Measurements from ENCODE around the gene TMEM132E.

The TMEM132E gene

GRCh38 chr17:34580685-34581445, 1.5 kb downstream of the TMEM132E start:
- 1% methylated on average over 71 of the region's 71 CpGs for WGBS, 2 experiments
- H3K4me1 ChIP-seq (ENCODE audit: control insufficient read depth, insufficient read depth, low read length), result peaks cover 35% of the 10 kb centered on the region
- H3K36me3 ChIP-seq (ENCODE audit: control insufficient read depth, insufficient read depth, low read length), result no peaks in the 10 kb centered on the region
- H3K27me3 ChIP-seq (ENCODE audit: control insufficient read depth, insufficient read depth, low read length, poor library complexity, severe bottlenecking), result peaks cover 95% of the 10 kb centered on the region
- H3K4me3 ChIP-seq (ENCODE audit: insufficient read depth, low read depth, low read length), result peak overlapping the region; percentile 40
- no peaks in the 10 kb centered on the region for H3K9me3 ChIP-seq (ENCODE audit: control insufficient read depth, low read length)
- no peak overlapping the region for H3K27ac ChIP-seq (ENCODE audit: insufficient read depth, low read depth, low read length, poor library complexity, severe bottlenecking)

- peak overlapping the region; percentile 40 for H3K4me3 ChIP-seq (ENCODE audit: insufficient read depth, low read depth, low read length)
- H3K9me3 ChIP-seq (ENCODE audit: control insufficient read depth, low read length), result no peaks in the 10 kb centered on the region
- H3K36me3 ChIP-seq (ENCODE audit: control insufficient read depth, insufficient read depth, low read length), result no peaks in the 10 kb centered on the region
- no peak overlapping the region for H3K27ac ChIP-seq (ENCODE audit: insufficient read depth, low read depth, low read length, poor library complexity, severe bottlenecking)
- peaks cover 98% of the 10 kb centered on the region for H3K27me3 ChIP-seq (ENCODE audit: control insufficient read depth, insufficient read depth, low read length, poor library complexity, severe bottlenecking)
- WGBS, 2 experiments, result 1% methylated on average over 78 of the region's 78 CpGs
- H3K4me1 ChIP-seq (ENCODE audit: control insufficient read depth, insufficient read depth, low read length), result peaks cover 38% of the 10 kb centered on the region
Observed at GRCh38 chr17:34581446-34582184, 2.2 kb downstream of the TMEM132E start.

- peak overlapping the region; percentile 40 for H3K4me3 ChIP-seq (ENCODE audit: insufficient read depth, low read depth, low read length)
- H3K27ac ChIP-seq (ENCODE audit: insufficient read depth, low read depth, low read length, poor library complexity, severe bottlenecking), result no peak overlapping the region
- H3K27me3 ChIP-seq (ENCODE audit: control insufficient read depth, insufficient read depth, low read length, poor library complexity, severe bottlenecking), result peaks cover 98% of the 10 kb centered on the region
- no peaks in the 10 kb centered on the region for H3K9me3 ChIP-seq (ENCODE audit: control insufficient read depth, low read length)
- WGBS, 2 experiments, result 8% methylated on average over 21 to 22 of the region's 22 CpGs
- peaks cover 37% of the 10 kb centered on the region for H3K4me1 ChIP-seq (ENCODE audit: control insufficient read depth, insufficient read depth, low read length)
- no peaks in the 10 kb centered on the region for H3K36me3 ChIP-seq (ENCODE audit: control insufficient read depth, insufficient read depth, low read length)
Observed at GRCh38 chr17:34582185-34582900, 3.0 kb downstream of the TMEM132E start.

GRCh38 chr17:34582901-34583245, 3.5 kb downstream of the TMEM132E start:
- H3K4me3 ChIP-seq (ENCODE audit: insufficient read depth, low read depth, low read length), result no peak overlapping the region
- 27 to 34% methylated on average over 3 of the region's 3 CpGs for WGBS, 2 experiments

GRCh38 chr17:34584805-34585416, 5.5 kb downstream of the TMEM132E start:
- Histone ChIP-seq H3K4me1 (ENCODE audit: control insufficient read depth, insufficient read depth, low read length) (peaks cover 26% of the 10 kb centered on the region), H3K27me3 (ENCODE audit: control insufficient read depth, insufficient read depth, low read length, poor library complexity, severe bottlenecking) (peaks cover 89% of the 10 kb centered on the region), H3K36me3 (ENCODE audit: control insufficient read depth, insufficient read depth, low read length) (no peaks in the 10 kb centered on the region), H3K4me3 (ENCODE audit: insufficient read depth, low read depth, low read length) (no peak overlapping the region), H3K27ac (ENCODE audit: insufficient read depth, low read depth, low read length, poor library complexity, severe bottlenecking) (no peak overlapping the region), H3K9me3 (ENCODE audit: control insufficient read depth, low read length) (no peaks in the 10 kb centered on the region)
- WGBS, 2 experiments, result 59 to 62% methylated on average over 12 of the region's 12 CpGs

More at GRCh38 chr17:34582901-34583245, 3.5 kb downstream of the TMEM132E start:
- no peaks in the 10 kb centered on the region for H3K9me3 ChIP-seq (ENCODE audit: control insufficient read depth, low read length)
- peaks cover 35% of the 10 kb centered on the region for H3K4me1 ChIP-seq (ENCODE audit: control insufficient read depth, insufficient read depth, low read length)
- no peaks in the 10 kb centered on the region for H3K36me3 ChIP-seq (ENCODE audit: control insufficient read depth, insufficient read depth, low read length)
- H3K27me3 ChIP-seq (ENCODE audit: control insufficient read depth, insufficient read depth, low read length, poor library complexity, severe bottlenecking), result peaks cover 98% of the 10 kb centered on the region
- no peak overlapping the region for H3K27ac ChIP-seq (ENCODE audit: insufficient read depth, low read depth, low read length, poor library complexity, severe bottlenecking)

- WGBS, 2 experiments, result 86 to 93% methylated on average over 3 of the region's 3 CpGs
- Histone ChIP-seq H3K4me3 (ENCODE audit: insufficient read depth, low read depth, low read length) (no peak overlapping the region), H3K27me3 (ENCODE audit: control insufficient read depth, insufficient read depth, low read length, poor library complexity, severe bottlenecking) (peaks cover 75% of the 10 kb centered on the region), H3K36me3 (ENCODE audit: control insufficient read depth, insufficient read depth, low read length) (no peaks in the 10 kb centered on the region), H3K9me3 (ENCODE audit: control insufficient read depth, low read length) (no peaks in the 10 kb centered on the region), H3K27ac (ENCODE audit: insufficient read depth, low read depth, low read length, poor library complexity, severe bottlenecking) (no peak overlapping the region), H3K4me1 (ENCODE audit: control insufficient read depth, insufficient read depth, low read length) (peaks cover 13% of the 10 kb centered on the region)
Observed at GRCh38 chr17:34586346-34586846, 7.0 kb downstream of the TMEM132E start.

- WGBS, 2 experiments, result 87 to 93% methylated on average over 6 of the region's 6 CpGs
- Histone ChIP-seq H3K4me1 (ENCODE audit: control insufficient read depth, insufficient read depth, low read length) (peaks cover 8% of the 10 kb centered on the region), H3K27ac (ENCODE audit: insufficient read depth, low read depth, low read length, poor library complexity, severe bottlenecking) (no peak overlapping the region), H3K27me3 (ENCODE audit: control insufficient read depth, insufficient read depth, low read length, poor library complexity, severe bottlenecking) (peaks cover 56% of the 10 kb centered on the region), H3K4me3 (ENCODE audit: insufficient read depth, low read depth, low read length) (no peak overlapping the region), H3K9me3 (ENCODE audit: control insufficient read depth, low read length) (no peaks in the 10 kb centered on the region), H3K36me3 (ENCODE audit: control insufficient read depth, insufficient read depth, low read length) (no peaks in the 10 kb centered on the region)
Observed at GRCh38 chr17:34588266-34588665, 8.9 kb downstream of the TMEM132E start.

- WGBS, 2 experiments, result 84 to 87% methylated on average over 11 of the region's 11 CpGs
Observed at GRCh38 chr17:34589120-34589965, 10.0 kb downstream of the TMEM132E start.

GRCh38 chr17:34592002-34592401, 12.6 kb downstream of the TMEM132E start:
- Histone ChIP-seq H3K36me3 (ENCODE audit: control insufficient read depth, insufficient read depth, low read length) (no peaks in the 10 kb centered on the region), H3K4me3 (ENCODE audit: insufficient read depth, low read depth, low read length) (no peak overlapping the region), H3K27ac (ENCODE audit: insufficient read depth, low read depth, low read length, poor library complexity, severe bottlenecking) (no peak overlapping the region), H3K27me3 (ENCODE audit: control insufficient read depth, insufficient read depth, low read length, poor library complexity, severe bottlenecking) (peaks cover 26% of the 10 kb centered on the region), H3K4me1 (ENCODE audit: control insufficient read depth, insufficient read depth, low read length) (peaks cover 8% of the 10 kb centered on the region), H3K9me3 (ENCODE audit: control insufficient read depth, low read length) (no peaks in the 10 kb centered on the region)
- 37 to 45% methylated on average over 4 of the region's 4 CpGs for whole genome bisulfite sequencing, 2 experiments

More at GRCh38 chr17:34589120-34589965, 10.0 kb downstream of the TMEM132E start:
- H3K27me3 ChIP-seq (ENCODE audit: control insufficient read depth, insufficient read depth, low read length, poor library complexity, severe bottlenecking), result peaks cover 51% of the 10 kb centered on the region
- H3K4me3 ChIP-seq (ENCODE audit: insufficient read depth, low read depth, low read length), result no peak overlapping the region
- no peaks in the 10 kb centered on the region for H3K36me3 ChIP-seq (ENCODE audit: control insufficient read depth, insufficient read depth, low read length)
- H3K9me3 ChIP-seq (ENCODE audit: control insufficient read depth, low read length), result no peaks in the 10 kb centered on the region
- H3K27ac ChIP-seq (ENCODE audit: insufficient read depth, low read depth, low read length, poor library complexity, severe bottlenecking), result no peak overlapping the region
- peaks cover 8% of the 10 kb centered on the region for H3K4me1 ChIP-seq (ENCODE audit: control insufficient read depth, insufficient read depth, low read length)
